Measurements from ENCODE around the gene BLM.

GRCh38 chr15:90822204-90822955, 105.2 kb downstream of the BLM start:
- TF ChIP-seq CHD2 (IDR thresholded peaks at IDR 0.05; ENCODE audit: low read length) (no peak), CTCF (IDR thresholded peaks at IDR 0.05; ENCODE audit: control extremely low read depth in 1 of 3, insufficient read depth in 1 of 3, low read depth in 1 of 3, low read length in 3 of 3) (no peak), POLR2A (IDR thresholded peaks at IDR 0.05; ENCODE audit: control extremely low read depth in 1 of 2, low read depth in 2 of 2, low read length in 2 of 2) (no peak), HDAC2 (IDR thresholded peaks at IDR 0.05; ENCODE audit: borderline replicate concordance in 1 of 2, low read depth in 2 of 2, low read length in 2 of 2) (no peak), SRF (IDR thresholded peaks at IDR 0.05; ENCODE audit: low read depth, low read length) (no peak), TCF12 (IDR thresholded peaks at IDR 0.05; ENCODE audit: low read depth, low read length) (no peak), EZH2 (IDR thresholded peaks at IDR 0.05; ENCODE audit: low read depth, low read length, severe bottlenecking) (no peak), SIX5 (IDR thresholded peaks at IDR 0.05; ENCODE audit: low read depth, low read length) (no peak), CBX5 (IDR thresholded peaks at IDR 0.05; ENCODE audit: low read depth, low read length) (no peak), FOSL1 (IDR thresholded peaks at IDR 0.05; ENCODE audit: insufficient read depth, low read depth, low read length) (no peak), JUND (IDR thresholded peaks at IDR 0.05; ENCODE audit: low read length) (no peak), RXRA (IDR thresholded peaks at IDR 0.05; ENCODE audit: insufficient read depth, low read depth, low read length) (no peak), ATF2 (IDR thresholded peaks at IDR 0.05; ENCODE audit: low read length) (no peak)

All from H1 (cell line).